Measurements from ENCODE around the gene C1QTNF1. TPM values are rescaled to one million over a fixed set of nuclear protein-coding genes. Genes with fewer than 3 reads are reported as not detected.

The C1QTNF1 gene
- total RNA-seq, 1 experiment from 2014 or later = 4.0 TPM

- DNase-seq (ENCODE audit: low read depth, low spot score) = no peak
These were observed 17.1 kb downstream of the C1QTNF1 start for GRCh38 chr17:79041041-79041570.

More at GRCh38 chr17:79041041-79041570, 17.1 kb downstream of the C1QTNF1 start:
- Histone ChIP-seq H3K36me3 (ENCODE audit: control insufficient read depth in 1 of 2, insufficient read depth in 2 of 2, low read length in 2 of 2) (no peaks in the 10 kb centered on the region), H3K4me3 (replicated peaks in 1 of 2; ENCODE audit: low read depth in 1 of 2, low read length in 2 of 2) (no peak overlapping the region), H3K27ac (ENCODE audit: low read depth, low read length) (no peak overlapping the region), H3K4me1 (ENCODE audit: control insufficient read depth in 1 of 2, insufficient read depth in 2 of 2, low read length in 2 of 2) (peaks cover 0 to 16% of the 10 kb centered on the region in 2 experiments; a peak in 3 of 4 replicates), H3K27me3 (ENCODE audit: insufficient read depth, low read length) (no peaks in the 10 kb centered on the region), H3K9me3 (ENCODE audit: control insufficient read depth in 1 of 2, insufficient read depth in 1 of 2, low read depth in 1 of 2, low read length in 2 of 2) (no peaks in the 10 kb centered on the region), H4K20me1 (ENCODE audit: insufficient read depth) (no peaks in the 10 kb centered on the region), H3K79me2 (ENCODE audit: insufficient read depth, low read length) (no peaks in the 10 kb centered on the region), H3K9me2 (ENCODE audit: insufficient read depth) (no peaks in the 10 kb centered on the region), H3K4me2 (ENCODE audit: low read length) (no peak overlapping the region), H3K9ac (ENCODE audit: low read length) (no peak overlapping the region), H2AFZ (ENCODE audit: low read depth, low read length, poor library complexity, severe bottlenecking) (no peak overlapping the region)
- TF ChIP-seq FOSL1 (IDR thresholded peaks at IDR 0.05; ENCODE audit: low read depth) (no peak), YY1 (IDR thresholded peaks at IDR 0.05; ENCODE audit: extremely low read depth, insufficient replicate concordance, low read depth, low read length) (no peak), ZNF274 (IDR thresholded peaks at IDR 0.05; ENCODE audit: low read depth, low read length) (no peak), REST (IDR thresholded peaks at IDR 0.05; ENCODE audit: low read depth) (no peak), POLR2A (IDR thresholded peaks at IDR 0.05; ENCODE audit: borderline replicate concordance, extremely low read depth, insufficient read depth, insufficient read length) (no peak), SIN3A (IDR thresholded peaks at IDR 0.05; ENCODE audit: low read depth) (no peak), EGR1 (IDR thresholded peaks at IDR 0.05; ENCODE audit: low read depth) (no peak), JUND (IDR thresholded peaks at IDR 0.05) (no peak), EZH2phosphoT487 (IDR thresholded peaks at IDR 0.05; ENCODE audit: borderline replicate concordance) (no peak), SP1 (IDR thresholded peaks at IDR 0.05; ENCODE audit: low read depth) (no peak), TCF7L2 (IDR thresholded peaks at IDR 0.05; ENCODE audit: borderline replicate concordance, extremely low read depth, insufficient read depth, insufficient read length) (no peak), SRF (IDR thresholded peaks at IDR 0.05; ENCODE audit: low read depth) (no peak)
- TF ChIP-seq, protein P1, sequence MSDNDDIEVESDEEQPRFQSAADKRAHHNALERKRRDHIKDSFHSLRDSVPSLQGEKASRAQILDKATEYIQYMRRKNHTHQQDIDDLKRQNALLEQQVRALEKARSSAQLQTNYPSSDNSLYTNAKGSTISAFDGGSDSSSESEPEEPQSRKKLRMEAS (IDR thresholded peaks at IDR 0.05) = no peak
- BruUV-seq (replicated peaks) = no TSS peak
- intact Hi-C loops (cut with micrococcal nuclease) = no loop called here
- ChIA-PET POLR2A (interaction anchor here (0.6 kb wide), 1 partner anchor 24 kb away, joined by 3 read pairs; no protein-coding TSS in a partner anchor), RAD21 (ENCODE audit: low non-redundant PET in 1 of 2, low total read pairs in 2 of 2, uncharacterized antibody in 2 of 2, unreplicated experiment in 2 of 2) (interaction anchor here in 1 of 2 experiments (0.6 kb wide), 1 partner anchor 166 kb away, joined by 4 read pairs; no protein-coding TSS in a partner anchor), CTCF (interaction anchor here (0.8 to 3.3 kb wide), 6 partner anchors 9 to 349 kb away, joined by 3 to 37 read pairs (median 4); no protein-coding TSS in a partner anchor)
- no peak for ATAC-seq

Measured in HCT116 (cell line).